Body of pancreas (tissue), 4 donors: ENCODE results near the gene NRCAM.

Experiments used
- POLR2A ChIP-seq, 3 donors: fragments of 450-650 bp; IDR thresholded peaks; one replicate each; pipeline ENCODE4 v1.6.1; 2016; ENCODE audit warnings: antibody characterized with exemption in 3 of 3, mild to moderate bottlenecking in 2 of 3
- TF ChIP-seq, protein P1 (sequence below), 7 experiments: fragments of 450-650 bp in 4 of 7; fragments of 200-600 bp in 3 of 7; sonication (generic) in 3 of 7; IDR thresholded peaks; one replicate each; pipeline ENCODE4 v1.5.1; 2016 to 2019; ENCODE audit warnings: antibody characterized with exemption in 7 of 7

DNA sequence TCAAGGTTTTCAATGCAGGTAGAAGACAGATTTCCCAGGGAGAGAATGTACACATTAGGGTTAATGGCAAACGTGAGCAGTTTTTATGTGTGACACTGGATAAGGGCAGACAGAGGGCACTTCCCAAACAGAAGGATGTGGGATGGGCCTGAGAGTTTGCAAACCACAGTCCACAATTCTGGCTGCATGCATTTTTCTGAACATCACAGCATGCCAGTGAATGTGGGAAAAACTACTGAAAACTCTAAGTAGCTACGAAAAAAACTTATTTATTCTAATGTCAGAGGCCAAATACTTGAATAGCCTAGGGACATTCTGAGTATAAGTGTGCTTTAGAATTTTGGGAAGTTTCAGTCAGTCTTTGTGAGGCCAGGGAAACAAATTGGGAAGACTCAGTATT lies 145.9 kb downstream of the NRCAM start:
- TF ChIP-seq, protein P1, sequence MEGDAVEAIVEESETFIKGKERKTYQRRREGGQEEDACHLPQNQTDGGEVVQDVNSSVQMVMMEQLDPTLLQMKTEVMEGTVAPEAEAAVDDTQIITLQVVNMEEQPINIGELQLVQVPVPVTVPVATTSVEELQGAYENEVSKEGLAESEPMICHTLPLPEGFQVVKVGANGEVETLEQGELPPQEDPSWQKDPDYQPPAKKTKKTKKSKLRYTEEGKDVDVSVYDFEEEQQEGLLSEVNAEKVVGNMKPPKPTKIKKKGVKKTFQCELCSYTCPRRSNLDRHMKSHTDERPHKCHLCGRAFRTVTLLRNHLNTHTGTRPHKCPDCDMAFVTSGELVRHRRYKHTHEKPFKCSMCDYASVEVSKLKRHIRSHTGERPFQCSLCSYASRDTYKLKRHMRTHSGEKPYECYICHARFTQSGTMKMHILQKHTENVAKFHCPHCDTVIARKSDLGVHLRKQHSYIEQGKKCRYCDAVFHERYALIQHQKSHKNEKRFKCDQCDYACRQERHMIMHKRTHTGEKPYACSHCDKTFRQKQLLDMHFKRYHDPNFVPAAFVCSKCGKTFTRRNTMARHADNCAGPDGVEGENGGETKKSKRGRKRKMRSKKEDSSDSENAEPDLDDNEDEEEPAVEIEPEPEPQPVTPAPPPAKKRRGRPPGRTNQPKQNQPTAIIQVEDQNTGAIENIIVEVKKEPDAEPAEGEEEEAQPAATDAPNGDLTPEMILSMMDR (IDR thresholded peaks at IDR 0.05), result no peak
- TF ChIP-seq POLR2A (IDR thresholded peaks at IDR 0.05), result no peak
